T follicular helper cell (primary cell): Measurements from ENCODE around the gene SCML2.
"Not testable (repeated sequence)": the region's sequence is repeated elsewhere in the genome, so short reads cannot be mapped to it uniquely, and the experiment has no call there.

Experiments
- DNase-seq: peaks from one replicate; pipeline ENCODE4 v3.0.0-alpha.2; 2020; ENCODE audit warnings: low read depth

Gene SCML2

DNA sequence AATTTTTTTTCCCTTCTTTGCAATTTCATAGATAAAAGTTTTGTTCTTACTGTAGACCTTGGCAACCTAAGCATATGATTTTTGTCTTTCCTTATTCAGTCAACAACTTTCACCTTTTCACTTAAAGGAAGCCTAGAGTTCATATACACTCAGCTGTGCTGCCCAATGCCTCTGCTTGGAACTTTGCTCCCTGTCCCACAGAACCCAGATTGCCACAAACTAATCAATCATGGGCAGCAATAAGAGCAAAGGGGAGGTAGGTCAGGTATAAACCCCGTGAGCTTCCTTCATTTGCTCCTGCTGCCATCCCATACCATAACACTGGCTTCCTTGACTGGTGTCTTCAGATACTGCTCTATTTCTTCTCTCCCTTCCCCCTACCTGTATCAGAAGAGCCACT, 82.8 kb downstream of the SCML2 start:
- DNase-seq: no peak

DNA sequence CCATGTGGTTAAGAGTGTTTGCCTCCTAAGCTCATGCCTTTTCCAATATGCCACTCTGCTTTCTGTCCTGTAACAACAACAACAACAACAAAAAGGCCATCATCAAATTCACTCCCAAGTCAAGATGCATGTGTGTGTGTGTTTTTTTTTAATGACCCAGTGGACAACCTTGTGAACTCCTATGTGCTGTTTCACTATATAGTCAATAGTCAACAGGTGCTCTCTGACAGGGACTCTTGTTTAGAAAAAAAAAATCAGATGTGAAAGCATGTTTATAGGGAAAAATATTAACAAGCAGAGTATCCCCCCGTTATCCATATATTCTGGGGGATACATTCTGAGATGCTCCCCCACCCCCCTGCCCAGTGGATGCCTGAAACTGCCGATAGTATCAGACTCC, 83.2 kb downstream of the SCML2 start:
- no peak for DNase-seq

DNA sequence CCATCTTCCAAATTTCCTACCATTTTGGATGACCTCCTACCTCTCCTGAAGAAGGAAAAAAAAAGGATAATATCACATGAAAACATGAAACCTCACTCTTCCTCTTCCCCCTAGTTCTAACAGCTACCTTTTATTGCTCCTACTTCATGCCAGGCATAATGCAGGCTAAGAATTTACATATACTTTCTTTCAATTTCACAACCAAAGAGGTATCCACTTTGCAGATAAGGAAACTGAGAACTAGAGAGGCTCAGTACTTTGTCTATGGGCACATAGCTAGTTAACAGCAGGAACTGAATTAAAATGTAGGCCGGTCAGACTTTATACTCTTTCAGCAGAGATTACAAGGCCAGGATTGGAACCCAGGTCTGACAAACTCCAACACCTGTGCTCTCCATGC, 99.4 kb downstream of the SCML2 start:
- no peak for DNase-seq

DNA sequence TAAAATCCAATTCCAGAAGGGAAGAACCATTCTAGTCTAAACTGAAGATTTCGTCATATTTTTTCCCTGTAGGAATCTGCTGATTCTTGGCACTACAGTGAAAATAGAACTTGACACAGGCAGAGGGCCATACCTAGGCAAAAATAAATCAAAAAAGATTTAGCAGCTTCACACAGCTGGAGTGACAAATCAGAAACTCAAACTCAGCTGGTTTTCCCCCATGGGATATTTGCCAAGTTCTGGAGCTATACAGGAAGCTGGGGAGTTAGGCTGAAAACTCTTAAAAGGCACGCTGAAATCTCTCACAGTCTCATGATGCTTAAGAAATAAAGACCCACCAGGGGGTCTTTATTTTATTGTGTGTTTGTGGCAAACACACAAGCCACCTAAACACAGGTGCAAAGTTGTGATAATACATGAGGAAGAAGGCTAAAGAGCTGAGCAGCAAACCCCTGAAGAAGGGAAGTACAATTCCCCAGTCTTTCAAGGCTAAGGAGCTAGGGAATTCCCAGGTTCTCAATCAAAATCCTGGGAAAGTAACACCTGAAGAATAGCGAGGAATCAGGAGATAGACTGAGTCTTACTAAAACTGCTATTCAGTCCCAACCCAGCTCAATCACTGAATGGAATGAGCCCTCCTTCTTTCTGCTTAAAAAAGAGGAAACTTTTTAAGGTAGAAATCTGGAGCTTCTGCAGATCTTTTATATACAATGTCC, 101.7 kb downstream of the SCML2 start:
- DNase-seq: no peak

DNA sequence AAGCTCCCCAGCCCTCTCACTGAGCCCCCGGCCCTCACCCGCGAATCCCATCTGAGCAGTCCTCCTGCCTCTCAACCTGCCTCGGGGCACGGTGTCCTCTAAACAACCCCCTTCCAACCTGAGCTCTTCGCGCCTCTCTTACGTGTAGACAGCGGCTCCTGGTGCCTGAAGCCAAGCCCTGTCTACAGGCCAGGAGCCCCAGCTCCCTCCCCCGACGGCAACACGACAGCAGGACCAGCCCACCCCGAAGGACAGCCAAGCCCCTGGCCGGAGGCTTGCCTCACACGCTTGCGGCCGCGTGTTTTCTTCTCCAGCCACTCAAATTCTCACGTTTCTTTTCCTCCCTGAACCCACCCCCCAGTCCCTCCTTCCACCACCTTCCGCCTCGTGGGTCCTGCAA, 124.8 kb downstream of the SCML2 start:
- DNase-seq: not testable (repeated sequence)

DNA sequence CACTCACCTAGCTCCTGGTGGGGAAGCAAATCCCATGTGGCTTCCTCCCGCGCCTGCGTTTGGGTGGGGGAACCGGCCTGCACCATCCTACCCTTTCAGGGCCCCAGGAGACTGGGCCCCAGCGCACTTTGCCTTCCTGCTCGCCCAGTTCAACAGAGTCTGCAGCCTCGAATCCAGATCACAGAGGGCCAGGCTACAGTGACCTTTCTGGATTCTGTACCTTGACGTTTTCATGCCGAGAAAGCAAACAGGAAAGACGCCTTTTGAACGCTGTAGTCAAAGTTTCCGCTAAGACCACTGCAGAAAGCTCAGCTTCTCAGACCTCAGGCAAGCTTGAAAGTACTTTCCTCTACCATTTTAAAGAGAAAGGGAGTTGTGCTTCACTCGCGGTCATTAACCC, 126.4 kb downstream of the SCML2 start:
- DNase-seq: no peak

DNA sequence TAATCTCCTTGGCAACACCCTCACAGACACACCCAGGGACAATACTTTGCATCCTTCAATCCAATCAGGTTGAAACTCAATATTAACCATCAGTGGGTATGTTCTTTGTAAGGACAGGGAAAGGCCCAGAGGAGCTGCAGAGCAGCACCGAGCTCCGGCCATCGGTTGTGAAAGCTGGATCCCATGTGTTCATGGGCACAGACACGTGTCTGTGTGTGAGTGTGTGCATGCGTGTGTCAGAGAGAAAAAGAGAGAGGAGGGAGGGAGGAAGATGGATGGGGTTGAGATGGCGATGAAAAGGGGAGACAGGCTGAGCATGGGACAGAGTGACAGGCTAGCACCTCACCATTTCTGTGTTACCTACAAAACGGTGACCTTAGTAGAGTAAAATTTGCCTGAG, 127.0 kb downstream of the SCML2 start:
- no peak for DNase-seq

DNA sequence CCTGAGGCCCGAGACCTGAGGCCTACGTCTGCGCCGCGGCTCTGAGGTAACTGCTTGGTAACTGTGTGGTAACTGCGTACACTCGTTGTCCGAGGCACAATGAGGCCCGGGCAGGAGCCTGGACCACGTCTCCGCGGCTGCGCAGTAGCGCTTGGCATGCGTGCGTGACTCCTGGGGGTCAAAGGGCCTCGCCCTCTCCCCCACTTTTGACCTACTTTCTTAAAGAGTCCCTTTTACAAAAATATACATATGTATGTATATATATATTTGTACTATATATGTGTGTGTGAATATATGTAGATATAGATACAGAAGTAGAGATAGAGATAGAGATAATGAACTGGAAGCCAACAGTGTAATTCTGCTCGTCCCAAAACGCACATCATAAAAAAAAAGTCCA, 133.7 kb downstream of the SCML2 start, which contains the start of gene BEND2:
TSS of gene BEND2 (minus strand) at position 101 of the 400 bp plus-strand sequence. CDS start 136 bp downstream, outside the sequence.
- DNase-seq: no peak

DNA sequence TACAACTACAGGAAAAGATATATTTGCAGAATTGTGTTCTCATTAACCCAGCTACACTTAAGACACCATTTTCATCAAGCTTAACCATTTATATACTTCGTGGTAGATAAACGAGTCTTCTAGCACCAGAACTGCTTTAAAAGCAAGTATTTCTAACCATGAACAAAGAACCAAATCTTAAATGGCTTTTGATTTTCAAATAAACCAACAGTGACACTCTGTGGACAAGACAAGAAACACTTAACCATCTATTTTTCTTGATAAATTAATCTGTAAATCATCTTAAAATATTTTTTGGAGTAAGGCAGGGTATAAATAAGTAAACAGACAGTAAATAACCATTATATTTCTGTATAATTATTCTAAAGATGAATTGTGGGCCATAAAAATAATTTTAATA, 144.0 kb downstream of the SCML2 start:
- no peak for DNase-seq

DNA sequence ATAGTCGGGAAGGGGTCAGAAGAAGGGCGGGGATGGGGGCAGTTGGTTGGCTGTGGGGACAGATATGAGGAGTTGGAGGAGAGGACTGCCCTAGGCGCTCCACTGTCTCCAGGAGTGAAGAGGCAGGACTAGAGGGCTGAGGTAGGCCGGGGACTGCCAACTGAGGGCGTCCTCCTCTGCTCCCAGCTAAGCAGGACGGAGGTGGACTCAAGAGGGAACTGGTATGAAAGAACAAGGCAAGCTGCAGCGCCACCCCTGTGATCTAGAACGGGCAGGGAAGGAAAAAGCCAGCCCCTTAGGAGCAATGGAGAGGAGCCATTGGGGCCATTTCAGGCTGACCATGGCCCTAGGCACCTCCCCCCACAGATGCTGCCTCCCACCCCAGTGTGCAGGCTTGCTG, 147.8 kb downstream of the SCML2 start:
- DNase-seq: no peak

DNA sequence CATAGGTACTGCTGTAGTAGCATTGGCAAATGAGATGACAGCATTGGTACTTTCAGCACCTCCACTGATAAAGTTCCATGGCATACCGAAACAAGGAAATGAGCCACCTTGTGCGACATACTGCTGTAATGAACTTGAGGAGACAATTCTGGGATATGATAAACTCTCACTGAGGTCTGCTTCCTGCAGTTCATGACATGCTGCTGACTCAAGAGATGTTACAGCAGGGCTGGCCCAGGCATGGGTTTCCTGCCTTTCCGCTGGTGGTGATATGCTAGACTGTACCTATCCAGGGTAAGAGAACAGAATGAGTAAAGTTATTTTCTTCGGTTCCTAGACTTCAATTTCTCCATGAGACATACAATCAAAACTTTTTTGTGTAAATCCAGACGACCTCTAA, 150.9 kb downstream of the SCML2 start:
- DNase-seq: no peak

DNA sequence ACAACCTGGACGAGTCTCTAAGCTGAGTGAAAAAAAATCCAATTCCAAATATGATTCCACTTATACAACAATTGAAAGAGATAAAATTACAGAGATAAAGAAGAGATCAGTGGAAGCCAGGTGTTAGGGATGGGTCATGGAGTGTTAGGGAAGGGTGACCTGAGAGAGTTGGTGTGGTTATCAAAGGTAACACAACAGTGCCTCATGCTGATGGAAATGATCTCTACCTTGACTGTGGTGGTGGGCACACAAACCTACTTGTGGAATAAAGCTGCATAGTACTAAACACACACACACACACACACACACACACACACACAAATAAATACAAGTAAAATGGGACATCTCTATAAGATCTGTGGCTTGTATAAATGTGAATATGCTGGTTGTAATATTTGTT, 159.8 kb downstream of the SCML2 start:
- no peak for DNase-seq
